Natural killer cell (primary cell): ENCODE measurements around the gene SFMBT1. TPM values are rescaled to one million over a fixed set of nuclear protein-coding genes. Genes with fewer than 3 reads are reported as not detected.
A peak's percentile ranks its signal among the peaks of the same experiment; 100 is the strongest.

ENCODE experiments used
- ATAC-seq, 3 donors: fragments of 150-1000 bp in 2 of 3; fragments of 200-7000 bp in 1 of 3; cut with Tn5 transposase; 1 replicate in 1 of 3; 2 replicates in 2 of 3; pipeline ENCODE4 v1.10.0; 2021; ENCODE audit warnings: mild to moderate bottlenecking in 2 of 3, moderate library complexity in 2 of 3
- DNase-seq, 2 donors: peaks; one replicate each; pipeline versions ENCODE4 v3.0.0 to v3.0.0-alpha.2; 2013 to 2021; ENCODE audit warnings: mixed read lengths in 1 of 2
- H3K27ac ChIP-seq: one replicate; pipeline ENCODE4 v1.5.1; 2013; ENCODE audit warnings: mild to moderate bottlenecking, low read length
- H3K27me3 ChIP-seq: one replicate; pipeline ENCODE4 v1.6.1; 2013; ENCODE audit warnings: low read length; ENCODE audit not compliant: control insufficient read depth, insufficient read depth
- H3K36me3 ChIP-seq: one replicate; pipeline ENCODE4 v1.6.1; 2013; ENCODE audit warnings: low read length; ENCODE audit not compliant: control insufficient read depth, insufficient read depth
- H3K4me1 ChIP-seq: one replicate; pipeline ENCODE4 v1.6.1; 2013; ENCODE audit warnings: low read length; ENCODE audit not compliant: control insufficient read depth, insufficient read depth
- H3K4me3 ChIP-seq: one replicate; pipeline ENCODE4 v1.5.1; 2013; ENCODE audit warnings: low read length
- H3K9me3 ChIP-seq: one replicate; pipeline ENCODE4 v1.6.1; 2013; ENCODE audit warnings: low read length; ENCODE audit not compliant: control insufficient read depth, insufficient read depth
- H3K27ac Mint-ChIP-seq, 2 donors: one replicate each; pipeline ENCODE4 v1.8.0; 2022; ENCODE audit warnings: mild to moderate bottlenecking in 2 of 2, mixed read lengths in 2 of 2, moderate library complexity in 1 of 2
- H3K27me3 Mint-ChIP-seq, 2 donors: one replicate each; pipeline ENCODE4 v1.8.0; 2022; ENCODE audit warnings: low read depth in 2 of 2, mixed read lengths in 2 of 2
- H3K36me3 Mint-ChIP-seq: one replicate; pipeline ENCODE4 v1.8.0; 2022; ENCODE audit warnings: mixed read lengths
- H3K4me1 Mint-ChIP-seq, 2 donors: one replicate each; pipeline ENCODE4 v1.8.0; 2022; ENCODE audit warnings: mixed read lengths in 2 of 2
- H3K4me3 Mint-ChIP-seq: one replicate; pipeline ENCODE4 v1.8.0; 2022; ENCODE audit warnings: mild to moderate bottlenecking, moderate library complexity, mixed read lengths
- H3K9me3 Mint-ChIP-seq, 2 donors: one replicate each; pipeline ENCODE4 v1.8.0; 2022; ENCODE audit warnings: mixed read lengths in 2 of 2
- CTCF ChIP-seq: fragments of 200-600 bp; IDR thresholded peaks from one replicate; pipeline ENCODE4 v1.8.0; 2022; ENCODE audit warnings: antibody characterized with exemption
- WGBS: methylation state at CpG from one replicate; pipeline ENCODE4 v1.1.7; 2013; ENCODE audit warnings: missing lambda C conversion rate; ENCODE audit not compliant: insufficient coverage; 5-methylcytosine and 5-hydroxymethylcytosine counted together
- intact Hi-C: fragments of 100-400 bp; cut with micrococcal nuclease; formaldehyde crosslinking; loops from one replicate; pipeline ENCODE4 v1.14.2; 2022
- total RNA-seq, 4 donors: library from RNA; stranded (reverse); fragments of 120-200 nt in 1 of 4; gene quantifications; one replicate each; pipeline versions ENCODE4 v1.2.3 to v1.2.4, GENCODE V29; 2013 to 2022

SFMBT1 gene
- total RNA-seq, 3 donors from 2014 or later (not counting 1 experiment from before 2014, with no cell fraction given) = 20.2 to 22.3 (median 22.2) TPM

GRCh38 chr3:53027254-53027844 is 18.5 kb downstream of the SFMBT1 start:
- Mint-ChIP-seq H3K27me3 (no peaks in the 10 kb centered on the region), H3K4me1 (peaks cover 32 to 38% of the 10 kb centered on the region in 2 donors), H3K4me3 (no peak overlapping the region), H3K27ac (no peak overlapping the region), H3K9me3 (no peaks in the 10 kb centered on the region), H3K36me3 (no peaks in the 10 kb centered on the region)
- no peak for ATAC-seq
- Histone ChIP-seq H3K27me3 (no peaks in the 10 kb centered on the region), H3K4me1 (peaks cover 6% of the 10 kb centered on the region), H3K36me3 (no peaks in the 10 kb centered on the region), H3K9me3 (no peaks in the 10 kb centered on the region), H3K4me3 (no peak overlapping the region), H3K27ac (no peak overlapping the region)
- WGBS = 94% methylated on average over 4 of the region's 4 CpGs
- DNase-seq = no peak
- intact Hi-C loops = no loop called here
- no peak for TF ChIP-seq CTCF

- no peaks in the 10 kb centered on the region for H3K27me3 ChIP-seq
- no peak for ATAC-seq
- DNase-seq = peak in 1 of 2 donors; percentile 14
- H3K27ac ChIP-seq = no peak overlapping the region
- Mint-ChIP-seq H3K27me3 (no peaks in the 10 kb centered on the region), H3K9me3 (no peaks in the 10 kb centered on the region), H3K27ac (no peak overlapping the region), H3K4me1 (peaks cover 33 to 39% of the 10 kb centered on the region in 2 donors), H3K4me3 (no peak overlapping the region), H3K36me3 (no peaks in the 10 kb centered on the region)
- H3K4me1 ChIP-seq = peaks cover 6% of the 10 kb centered on the region
- no peaks in the 10 kb centered on the region for H3K36me3 ChIP-seq
- no peak for TF ChIP-seq CTCF
- H3K4me3 ChIP-seq = no peak overlapping the region
- no peaks in the 10 kb centered on the region for H3K9me3 ChIP-seq
- 77% methylated on average over 10 of the region's 10 CpGs for WGBS
- intact Hi-C loops = no loop called here
Measured at GRCh38 chr3:53026382-53027162, 19.3 kb downstream of the SFMBT1 start.

- ATAC-seq = no peak
- TF ChIP-seq CTCF = no peak
- no peak overlapping the region for H3K27ac Mint-ChIP-seq
- Histone ChIP-seq H3K9me3 (no peaks in the 10 kb centered on the region), H3K4me3 (no peak overlapping the region), H3K36me3 (no peaks in the 10 kb centered on the region), H3K4me1 (no peaks in the 10 kb centered on the region), H3K27ac (no peak overlapping the region), H3K27me3 (no peaks in the 10 kb centered on the region)
- H3K4me1 Mint-ChIP-seq = peaks cover 33 to 34% of the 10 kb centered on the region in 2 donors
- DNase-seq = no peak
- intact Hi-C loops = no loop called here
- H3K9me3 Mint-ChIP-seq = no peaks in the 10 kb centered on the region
- no peaks in the 10 kb centered on the region for H3K27me3 Mint-ChIP-seq
- no peaks in the 10 kb centered on the region for H3K36me3 Mint-ChIP-seq
- no peak overlapping the region for H3K4me3 Mint-ChIP-seq
- 96% methylated on average over 6 of the region's 6 CpGs for WGBS
Measured at GRCh38 chr3:53024315-53024714, 21.6 kb downstream of the SFMBT1 start.
